Osteocyte (in vitro differentiated cells): ENCODE measurements around the gene LRRC36. TPM values are rescaled to one million over a fixed set of nuclear protein-coding genes. Genes with fewer than 3 reads are reported as not detected.
A peak's percentile ranks its signal among the peaks of the same experiment; 100 is the strongest.

Experiments
- DNase-seq: peaks from one replicate; pipeline ENCODE4 v3.0.0; 2021; ENCODE audit warnings: mixed read lengths; ENCODE audit not compliant: unreplicated experiment; ENCODE audit errors: extremely low spot score
- H3K27ac Mint-ChIP-seq: one replicate; pipeline ENCODE4 v1.8.0; 2021; ENCODE audit warnings: mild to moderate bottlenecking, mixed read lengths; ENCODE audit not compliant: unreplicated experiment
- H3K27me3 Mint-ChIP-seq: one replicate; pipeline ENCODE4 v1.8.0; 2021; ENCODE audit warnings: mixed read lengths; ENCODE audit not compliant: unreplicated experiment
- H3K36me3 Mint-ChIP-seq: one replicate; pipeline ENCODE4 v1.8.0; 2021; ENCODE audit warnings: mixed read lengths; ENCODE audit not compliant: unreplicated experiment
- H3K4me1 Mint-ChIP-seq: one replicate; pipeline ENCODE4 v1.8.0; 2021; ENCODE audit warnings: mixed read lengths; ENCODE audit not compliant: unreplicated experiment
- H3K4me3 Mint-ChIP-seq: one replicate; pipeline ENCODE4 v1.8.0; 2021; ENCODE audit warnings: mild to moderate bottlenecking, moderate library complexity, mixed read lengths; ENCODE audit not compliant: unreplicated experiment
- H3K9me3 Mint-ChIP-seq: one replicate; pipeline ENCODE4 v1.8.0; 2021; ENCODE audit warnings: mixed read lengths; ENCODE audit not compliant: unreplicated experiment
- total RNA-seq: library from RNA; stranded (reverse); gene quantifications from 2 replicates; pipeline ENCODE4 v1.2.1, GENCODE V29; 2021
- TF ChIP-seq, protein P1 (sequence below): fragments of 200-600 bp; sonication (generic); IDR thresholded peaks from 2 replicates; pipeline ENCODE4 v1.5.0; 2021; ENCODE audit warnings: antibody characterized with exemption, mild to moderate bottlenecking, moderate library complexity

LRRC36 gene
- total RNA-seq, 1 donor from 2014 or later, result not detected

GRCh38 chr16:67399218-67399733, 72.7 kb downstream of the LRRC36 start:
- Mint-ChIP-seq H3K4me3 (no peak overlapping the region), H3K4me1 (peaks cover 16% of the 10 kb centered on the region), H3K36me3 (peaks cover 4% of the 10 kb centered on the region), H3K27me3 (no peaks in the 10 kb centered on the region), H3K27ac (no peak overlapping the region), H3K9me3 (no peaks in the 10 kb centered on the region)
- TF ChIP-seq, protein P1, sequence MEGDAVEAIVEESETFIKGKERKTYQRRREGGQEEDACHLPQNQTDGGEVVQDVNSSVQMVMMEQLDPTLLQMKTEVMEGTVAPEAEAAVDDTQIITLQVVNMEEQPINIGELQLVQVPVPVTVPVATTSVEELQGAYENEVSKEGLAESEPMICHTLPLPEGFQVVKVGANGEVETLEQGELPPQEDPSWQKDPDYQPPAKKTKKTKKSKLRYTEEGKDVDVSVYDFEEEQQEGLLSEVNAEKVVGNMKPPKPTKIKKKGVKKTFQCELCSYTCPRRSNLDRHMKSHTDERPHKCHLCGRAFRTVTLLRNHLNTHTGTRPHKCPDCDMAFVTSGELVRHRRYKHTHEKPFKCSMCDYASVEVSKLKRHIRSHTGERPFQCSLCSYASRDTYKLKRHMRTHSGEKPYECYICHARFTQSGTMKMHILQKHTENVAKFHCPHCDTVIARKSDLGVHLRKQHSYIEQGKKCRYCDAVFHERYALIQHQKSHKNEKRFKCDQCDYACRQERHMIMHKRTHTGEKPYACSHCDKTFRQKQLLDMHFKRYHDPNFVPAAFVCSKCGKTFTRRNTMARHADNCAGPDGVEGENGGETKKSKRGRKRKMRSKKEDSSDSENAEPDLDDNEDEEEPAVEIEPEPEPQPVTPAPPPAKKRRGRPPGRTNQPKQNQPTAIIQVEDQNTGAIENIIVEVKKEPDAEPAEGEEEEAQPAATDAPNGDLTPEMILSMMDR, result peak; percentile 62
- no peak for DNase-seq

- no peak for DNase-seq
Measured at GRCh38 chr16:67399749-67400704, 73.4 kb downstream of the LRRC36 start.

DNA sequence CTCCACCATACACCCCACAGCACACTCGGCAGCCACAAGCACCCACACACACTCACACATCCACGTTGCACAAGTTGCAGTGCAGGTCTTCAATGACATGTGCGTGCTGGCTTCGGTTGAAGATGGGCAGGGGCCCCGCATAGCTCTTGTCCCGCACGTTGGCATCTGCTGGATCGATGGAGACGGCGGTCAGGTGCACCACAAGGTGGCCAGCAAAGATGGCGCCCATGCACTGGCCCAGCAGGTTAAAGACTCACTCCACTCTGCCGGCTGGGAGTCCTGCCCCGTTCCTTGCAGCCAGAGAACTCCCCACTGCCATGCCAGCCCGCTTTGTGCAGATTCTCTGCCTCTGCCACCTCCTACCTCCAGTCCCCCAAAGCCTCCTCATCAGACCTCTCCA, 74.3 kb downstream of the LRRC36 start:
- TF ChIP-seq, protein P1, result no peak
- Mint-ChIP-seq H3K9me3 (no peaks in the 10 kb centered on the region), H3K4me1 (peaks cover 12% of the 10 kb centered on the region)

More at GRCh38 chr16:67399749-67400704, 73.4 kb downstream of the LRRC36 start:
- Mint-ChIP-seq H3K4me3 (no peak overlapping the region), H3K27me3 (no peaks in the 10 kb centered on the region), H3K4me1 (peaks cover 15% of the 10 kb centered on the region), H3K9me3 (no peaks in the 10 kb centered on the region), H3K36me3 (peaks cover 4% of the 10 kb centered on the region), H3K27ac (no peak overlapping the region)
- TF ChIP-seq, protein P1, result no peak

GRCh38 chr16:67403976-67404555, 77.5 kb downstream of the LRRC36 start:
- Mint-ChIP-seq H3K27me3 (no peaks in the 10 kb centered on the region), H3K4me1 (peaks cover 24% of the 10 kb centered on the region), H3K4me3 (no peak overlapping the region), H3K27ac (no peak overlapping the region), H3K9me3 (no peaks in the 10 kb centered on the region), H3K36me3 (peaks cover 4% of the 10 kb centered on the region)
- no peak for DNase-seq
- TF ChIP-seq, protein P1, result no peak

More for the DNA sequence above, 74.3 kb downstream of the LRRC36 start:
- H3K4me3 Mint-ChIP-seq, result no peak overlapping the region
- no peak for DNase-seq
- no peaks in the 10 kb centered on the region for H3K27me3 Mint-ChIP-seq
- H3K36me3 Mint-ChIP-seq, result peaks cover 4% of the 10 kb centered on the region
- H3K27ac Mint-ChIP-seq, result no peak overlapping the region

GRCh38 chr16:67404740-67405226, 78.2 kb downstream of the LRRC36 start:
- Mint-ChIP-seq H3K27me3 (no peaks in the 10 kb centered on the region), H3K4me3 (no peak overlapping the region), H3K36me3 (peaks cover 4% of the 10 kb centered on the region), H3K9me3 (no peaks in the 10 kb centered on the region), H3K4me1 (peaks cover 24% of the 10 kb centered on the region), H3K27ac (no peak overlapping the region)
- DNase-seq, result no peak
- TF ChIP-seq, protein P1, result no peak
